Thymus (tissue), 11 donors: ENCODE data around the gene TTLL5. TPM values are rescaled to one million over a fixed set of nuclear protein-coding genes. Genes with fewer than 3 reads are reported as not detected.

Experiments
- DNase-seq, 9 donors: peaks; one replicate each; pipeline ENCODE4 v3.0.0-alpha.2; 2013; ENCODE audit warnings: low spot score in 9 of 9, low read depth in 6 of 9, missing footprints in 1 of 9
- H3K27ac ChIP-seq, 2 donors: one replicate each; pipeline ENCODE4 v1.5.1; 2013; ENCODE audit warnings: control low read depth in 1 of 2, low read depth in 1 of 2, low read length in 1 of 2, mild to moderate bottlenecking in 1 of 2, moderate library complexity in 1 of 2
- H3K27me3 ChIP-seq, 2 donors: one replicate each; pipeline ENCODE4 v1.5.1; 2013; ENCODE audit warnings: low read length in 1 of 2; ENCODE audit not compliant: control insufficient read depth in 2 of 2, insufficient read depth in 1 of 2
- H3K36me3 ChIP-seq, 2 donors: one replicate each; pipeline ENCODE4 v1.5.1; 2013; ENCODE audit warnings: low read length in 1 of 2, mild to moderate bottlenecking in 1 of 2, moderate library complexity in 1 of 2; ENCODE audit not compliant: control insufficient read depth in 2 of 2, insufficient read depth in 2 of 2
- H3K4me1 ChIP-seq, 2 donors: one replicate each; pipeline ENCODE4 v1.5.1; 2013; ENCODE audit warnings: low read length in 2 of 2; ENCODE audit not compliant: control insufficient read depth in 2 of 2, insufficient read depth in 2 of 2
- H3K4me3 ChIP-seq, 2 donors: one replicate each; pipeline ENCODE4 v1.5.1; 2013; ENCODE audit warnings: low read length in 2 of 2, control low read depth in 1 of 2, mild to moderate bottlenecking in 1 of 2
- H3K9me3 ChIP-seq, 2 donors: one replicate each; pipeline ENCODE4 v1.5.1; 2013; ENCODE audit warnings: low read length in 1 of 2, mild to moderate bottlenecking in 1 of 2; ENCODE audit not compliant: control insufficient read depth in 2 of 2, insufficient read depth in 1 of 2
- WGBS: extraction: QIAGEN DNeasy Blood & Tissue Kit; methylation state at CpG from one replicate; pipeline ENCODE4 v1.1.7; 2013; 5-methylcytosine and 5-hydroxymethylcytosine counted together
- polyA plus RNA-seq: library from polyadenylated mRNA; stranded (reverse); fragments of 200-250 nt; gene quantifications from one replicate; pipeline ENCODE4 v1.2.3, GENCODE V29; 2013
- total RNA-seq: library from RNA; stranded (reverse); fragments of 120-200 nt; gene quantifications from one replicate; pipeline ENCODE4 v1.2.4, GENCODE V29; 2013
- donor health status: healthy.

The TTLL5 gene
- total and polyA plus RNA-seq, 2 donors = 11.5 to 15.2 TPM

GRCh38 chr14:75960231-75960630 is 299.2 kb downstream of the TTLL5 start:
- H3K27me3 ChIP-seq = no peaks in the 10 kb centered on the region
- DNase-seq = no peak
- no peaks in the 10 kb centered on the region for H3K4me1 ChIP-seq
- H3K9me3 ChIP-seq = no peaks in the 10 kb centered on the region
- 92% methylated on average over 6 of the region's 6 CpGs for WGBS
- no peak overlapping the region for H3K4me3 ChIP-seq
- no peak overlapping the region for H3K27ac ChIP-seq
- H3K36me3 ChIP-seq = peaks cover 0 to 9% of the 10 kb centered on the region in 2 donors

GRCh38 chr14:75961662-75962061 is 300.6 kb downstream of the TTLL5 start:
- H3K36me3 ChIP-seq = peaks cover 0 to 9% of the 10 kb centered on the region in 2 donors
- H3K4me1 ChIP-seq = no peaks in the 10 kb centered on the region
- no peak for DNase-seq
- no peaks in the 10 kb centered on the region for H3K9me3 ChIP-seq
- H3K27ac ChIP-seq = no peak overlapping the region
- 96% methylated on average over 3 of the region's 3 CpGs for WGBS
- H3K4me3 ChIP-seq = no peak overlapping the region
- no peaks in the 10 kb centered on the region for H3K27me3 ChIP-seq

GRCh38 chr14:75967866-75968265 is 306.8 kb downstream of the TTLL5 start:
- 98% methylated on average over 3 of the region's 3 CpGs for whole genome bisulfite sequencing
- no peaks in the 10 kb centered on the region for H3K27me3 ChIP-seq
- DNase-seq = no peak
- H3K27ac ChIP-seq = no peak overlapping the region
- peaks cover 0 to 4% of the 10 kb centered on the region in 2 donors for H3K36me3 ChIP-seq
- H3K4me1 ChIP-seq = no peaks in the 10 kb centered on the region
- no peaks in the 10 kb centered on the region for H3K9me3 ChIP-seq
- no peak overlapping the region for H3K4me3 ChIP-seq

- Histone ChIP-seq H3K9me3 (no peaks in the 10 kb centered on the region), H3K4me1 (no peaks in the 10 kb centered on the region), H3K4me3 (no peak overlapping the region), H3K27me3 (no peaks in the 10 kb centered on the region), H3K36me3 (no peaks in the 10 kb centered on the region), H3K27ac (no peak overlapping the region)
- no peak for DNase-seq
- whole genome bisulfite sequencing = 93% methylated on average over 4 of the region's 4 CpGs
Observed at GRCh38 chr14:75968456-75968855, 307.4 kb downstream of the TTLL5 start.

- Histone ChIP-seq H3K27ac (no peak overlapping the region), H3K27me3 (no peaks in the 10 kb centered on the region), H3K36me3 (no peaks in the 10 kb centered on the region), H3K9me3 (no peaks in the 10 kb centered on the region), H3K4me1 (no peaks in the 10 kb centered on the region), H3K4me3 (no peak overlapping the region)
- DNase-seq = no peak
- WGBS = 92% methylated on average over 4 of the region's 4 CpGs
Observed at GRCh38 chr14:75969126-75969525, 308.1 kb downstream of the TTLL5 start.

GRCh38 chr14:75969891-75970290 is 308.8 kb downstream of the TTLL5 start:
- no peak overlapping the region for H3K27ac ChIP-seq
- H3K27me3 ChIP-seq = no peaks in the 10 kb centered on the region
- 90% methylated on average over 8 of the region's 8 CpGs for WGBS
- no peak for DNase-seq
- H3K36me3 ChIP-seq = no peaks in the 10 kb centered on the region
- H3K4me3 ChIP-seq = no peak overlapping the region
- no peaks in the 10 kb centered on the region for H3K4me1 ChIP-seq
- H3K9me3 ChIP-seq = no peaks in the 10 kb centered on the region

GRCh38 chr14:75970989-75971388 is 309.9 kb downstream of the TTLL5 start:
- Histone ChIP-seq H3K4me1 (no peaks in the 10 kb centered on the region), H3K27me3 (no peaks in the 10 kb centered on the region), H3K9me3 (no peaks in the 10 kb centered on the region), H3K27ac (no peak overlapping the region), H3K36me3 (no peaks in the 10 kb centered on the region), H3K4me3 (no peak overlapping the region)
- no peak for DNase-seq
- whole genome bisulfite sequencing = 98% methylated on average over 9 of the region's 9 CpGs

- WGBS = 97% methylated on average over 15 of the region's 15 CpGs
- H3K27ac ChIP-seq = no peak overlapping the region
- no peaks in the 10 kb centered on the region for H3K27me3 ChIP-seq
- H3K4me3 ChIP-seq = no peak overlapping the region
- H3K36me3 ChIP-seq = no peaks in the 10 kb centered on the region
- H3K9me3 ChIP-seq = no peaks in the 10 kb centered on the region
- no peaks in the 10 kb centered on the region for H3K4me1 ChIP-seq
- no peak for DNase-seq
Observed at GRCh38 chr14:75971509-75971908, 310.5 kb downstream of the TTLL5 start.

GRCh38 chr14:75972801-75973421 is 311.9 kb downstream of the TTLL5 start:
- Histone ChIP-seq H3K36me3 (no peaks in the 10 kb centered on the region), H3K4me3 (no peak overlapping the region), H3K27ac (no peak overlapping the region), H3K9me3 (no peaks in the 10 kb centered on the region), H3K4me1 (peaks cover 0 to under 1% of the 10 kb centered on the region in 2 donors), H3K27me3 (no peaks in the 10 kb centered on the region)
- no peak for DNase-seq
- whole genome bisulfite sequencing = 80% methylated on average over 7 of the region's 7 CpGs
